Endothelial cell of umbilical vein (primary cell): ENCODE measurements around the gene SLC22A23. TPM values are rescaled to one million over a fixed set of nuclear protein-coding genes. Genes with fewer than 3 reads are reported as not detected.

Source experiments
- BruUV-seq: library from RNA; stranded (reverse); fragments of 400-500 nt; replicated peaks from 2 replicates; lab custom pipeline; 2021; lab: Mats Ljungman, UMichigan
- CTCF ChIA-PET: fragments of 300-600, 350-600 bp; sonication (Branson Sonifier 250); formaldehyde crosslinking; loops from one replicate; lab custom pipeline; 2021; ENCODE audit warnings: antibody characterized with exemption, inconsistent platforms; lab: Charles Lee
- POLR2A ChIA-PET: fragments of 300-600, 350-600 bp; sonication (Branson Sonifier 250); formaldehyde crosslinking; loops from one replicate; lab custom pipeline; 2021; ENCODE audit warnings: antibody characterized with exemption, inconsistent platforms; lab: Charles Lee
- DNase-seq: peaks from one replicate; pipeline ENCODE4 v3.0.0-alpha.2; 2011; ENCODE audit warnings: low read depth, low spot score
- FAIRE-seq: peaks from 2 replicates; lab custom pipeline; 2011; peaks lifted over from hg19 to GRCh38; lab: Jason Lieb, UNC
- H2AFZ ChIP-seq: 2 replicates; pipeline ENCODE4 v1.6.0; 2012; ENCODE audit warnings: low read depth, low read length, control low read depth, inconsistent platforms
- H3K27ac ChIP-seq: 2 replicates; pipeline ENCODE4 v1.5.1; 2011; ENCODE audit warnings: low read depth, mild to moderate bottlenecking, control low read depth, low read length, moderate library complexity; ENCODE audit not compliant: insufficient read depth
- H3K27me3 ChIP-seq, 2 experiments: 2 replicates each; pipeline versions ENCODE4 v1.6.0 to v1.6.1; 2011; ENCODE audit warnings: low read length in 2 of 2, mixed read lengths in 1 of 2; ENCODE audit not compliant: control insufficient read depth in 2 of 2, insufficient read depth in 2 of 2
- H3K36me3 ChIP-seq, 2 experiments: 2 replicates in 1 of 2; 3 replicates in 1 of 2; pipeline ENCODE4 v1.5.1; 2011; ENCODE audit warnings: low read length in 2 of 2, mild to moderate bottlenecking in 1 of 2, moderate library complexity in 1 of 2; ENCODE audit not compliant: control insufficient read depth in 2 of 2, insufficient read depth in 2 of 2; ENCODE audit errors: extremely low read depth in 1 of 2
- H3K4me1 ChIP-seq: 3 replicates; pipeline ENCODE4 v1.5.1; 2011; ENCODE audit warnings: mild to moderate bottlenecking, low read length; ENCODE audit not compliant: control insufficient read depth, insufficient read depth; ENCODE audit errors: extremely low read depth
- H3K4me2 ChIP-seq: 2 replicates; pipeline ENCODE4 v1.6.1; 2011; ENCODE audit warnings: low read length, control low read depth, mixed read lengths; ENCODE audit not compliant: insufficient read depth
- H3K4me3 ChIP-seq, 3 experiments: fragments of 200-600 bp in 1 of 3; sonication (generic), shearing (Covaris generic) in 1 of 3; replicated peaks in 1 of 3; 2 replicates each; pipeline ENCODE4 v1.5.1; 2011 to 2016; ENCODE audit warnings: control low read depth in 3 of 3, low read length in 3 of 3, mild to moderate bottlenecking in 2 of 3, inconsistent platforms in 1 of 3, low read depth in 1 of 3, moderate library complexity in 1 of 3; ENCODE audit not compliant: insufficient read depth in 1 of 3
- H3K79me2 ChIP-seq: 2 replicates; pipeline ENCODE4 v1.6.0; 2012; ENCODE audit warnings: low read length, inconsistent platforms; ENCODE audit not compliant: control insufficient read depth, insufficient read depth
- H3K9ac ChIP-seq: replicated peaks from 2 replicates; pipeline ENCODE3; 2011; ENCODE audit warnings: low read length, control low read depth; ENCODE audit not compliant: insufficient read depth; ENCODE audit errors: extremely low read depth
- H3K9me1 ChIP-seq: replicated peaks from 3 replicates; pipeline ENCODE4 v1.6.0; 2011; ENCODE audit warnings: mild to moderate bottlenecking, low read length; ENCODE audit not compliant: control insufficient read depth, insufficient read depth; ENCODE audit errors: extremely low read depth
- H3K9me3 ChIP-seq: replicated peaks from 2 replicates; pipeline ENCODE4 v1.5.1; 2012; ENCODE audit warnings: low read length, inconsistent platforms; ENCODE audit not compliant: control insufficient read depth, insufficient read depth
- H4K20me1 ChIP-seq: replicated peaks from 2 replicates; pipeline ENCODE3; 2011; ENCODE audit warnings: mild to moderate bottlenecking, low read length; ENCODE audit not compliant: control insufficient read depth, insufficient read depth; ENCODE audit errors: extremely low read depth
- CTCF ChIP-seq, 2 donors: IDR thresholded peaks; 1 replicate in 1 of 2; 2 replicates in 1 of 2; pipeline ENCODE4 v1.5.1; 2011; ENCODE audit warnings: low read length in 2 of 2, mild to moderate bottlenecking in 2 of 2, moderate library complexity in 2 of 2, control low read depth in 1 of 2, inconsistent platforms in 1 of 2, low read depth in 1 of 2; ENCODE audit not compliant: insufficient read depth in 1 of 2; ENCODE audit errors: extremely low read depth in 1 of 2
- EZH2 ChIP-seq: IDR thresholded peaks from 2 replicates; pipeline ENCODE4 v1.6.1; 2012; ENCODE audit warnings: borderline replicate concordance, low read depth, mild to moderate bottlenecking, moderate library complexity, low read length, inconsistent platforms; ENCODE audit not compliant: severe bottlenecking
- FOS ChIP-seq: IDR thresholded peaks from 2 replicates; pipeline ENCODE4 v1.6.1; 2011; ENCODE audit warnings: mild to moderate bottlenecking, low read length, moderate library complexity, borderline replicate concordance; ENCODE audit not compliant: insufficient read depth
- GATA2 ChIP-seq: IDR thresholded peaks from 2 replicates; pipeline ENCODE4 v1.7.0; 2011; ENCODE audit warnings: low read depth, mild to moderate bottlenecking, moderate library complexity, mixed read lengths, low read length; ENCODE audit not compliant: insufficient read length, insufficient read depth
- MAX ChIP-seq: IDR thresholded peaks from 2 replicates; pipeline ENCODE4 v1.6.1; 2011; ENCODE audit not compliant: insufficient read depth, insufficient read length
- MYC ChIP-seq: IDR thresholded peaks from one replicate; pipeline ENCODE4 v1.6.1; 2011; ENCODE audit warnings: mild to moderate bottlenecking, low read depth, low read length
- POLR2A ChIP-seq: IDR thresholded peaks from 2 replicates; pipeline ENCODE4 v1.6.1; 2012; ENCODE audit warnings: low read depth, mild to moderate bottlenecking, control low read depth, low read length
- POLR2AphosphoS5 ChIP-seq: IDR thresholded peaks from 2 replicates; pipeline ENCODE4 v1.6.1; 2012; ENCODE audit warnings: low read depth, mild to moderate bottlenecking, control low read depth, low read length, moderate library complexity; ENCODE audit not compliant: insufficient read depth
- dilution Hi-C: fragments of 300-500 bp; cut with MboI; formaldehyde crosslinking; loops from one replicate; pipeline ENCODE4 v1.15.0; 2019; ENCODE audit warnings: low sequenced_read_pairs; ENCODE audit not compliant: extremely low pct_ligation_motif_present
- intact Hi-C: fragments of 100-400 bp; cut with micrococcal nuclease; formaldehyde crosslinking; loops from one replicate; pipeline ENCODE4 v1.10.0; 2022
- polyA plus RNA-seq, 4 experiments: library from polyadenylated mRNA; depleted of rRNA in 3 of 4; stranded (reverse) in 3 of 4; unstranded in 1 of 4; fragments of >200 nt; gene quantifications; 2 replicates each; pipeline versions ENCODE4 v1.2.1 to v1.2.3, GENCODE V29; 2011 to 2012; ENCODE audit warnings: missing spikeins in 1 of 4
- total RNA-seq: library from RNA; stranded (reverse); gene quantifications from 2 replicates; pipeline ENCODE4 v1.2.3, GENCODE V29; 2021

Gene SLC22A23
- total and polyA plus RNA-seq, 2 donors (not counting 3 experiments of a cell fraction or from before 2014, with no cell fraction given), result 4.2 to 14.3 TPM

- H4K20me1 ChIP-seq, result no peaks in the 10 kb centered on the region
- DNase-seq (no peak), FAIRE-seq (no peak)
- no peaks in the 10 kb centered on the region for H3K36me3 ChIP-seq
- CTCF ChIA-PET, result interaction anchor here (1.7 kb wide), 1 partner anchor 21 kb away, joined by 4 read pairs; no protein-coding TSS in a partner anchor
- BruUV-seq, result no TSS peak
- H3K27ac ChIP-seq, result no peak overlapping the region
- H3K79me2 ChIP-seq, result no peaks in the 10 kb centered on the region
- H2AFZ ChIP-seq, result no peak overlapping the region
- H3K9me1 ChIP-seq, result no peaks in the 10 kb centered on the region
- dilution Hi-C loops, result no loop called here
- no peak overlapping the region for H3K9ac ChIP-seq
- no peaks in the 10 kb centered on the region for H3K4me1 ChIP-seq
- intact Hi-C loops, result no loop called here
- H3K4me3 ChIP-seq, result no peak overlapping the region
- no peaks in the 10 kb centered on the region for H3K9me3 ChIP-seq
- H3K4me2 ChIP-seq, result no peak overlapping the region
- TF ChIP-seq MAX, result no peak
- TF ChIP-seq EZH2, result no peak
- no peak for TF ChIP-seq GATA2
- TF ChIP-seq FOS, result no peak
- no peak for TF ChIP-seq CTCF (IDR thresholded peaks at IDR 0.05; ENCODE audit: extremely low read depth in 1 of 2, insufficient read depth in 1 of 2, low read depth in 1 of 2, low read length in 2 of 2)
- no peak for TF ChIP-seq POLR2A
- no peak for TF ChIP-seq POLR2AphosphoS5
- no peak for TF ChIP-seq MYC
- POLR2A ChIA-PET, result no interaction called here
- H3K27me3 ChIP-seq, result no peaks in the 10 kb centered on the region
Observed at GRCh38 chr6:3315841-3316240, 141.0 kb downstream of the SLC22A23 start.
